Activated T-cell treated with anti-CD3 and anti-CD28 coated beads, Interleukin-2, amount 50 U/mL, for 1 hour (primary cell): ENCODE measurements around the gene PRR33.
A peak's percentile ranks its signal among the peaks of the same experiment; 100 is the strongest.

Experiments used
- DNase-seq: peaks from one replicate; pipeline ENCODE4 v3.0.0-alpha.2; 2020

Gene PRR33

GRCh38 chr11:1861435-1862411, 30.0 kb downstream of the PRR33 start:
- no peak for DNase-seq

- DNase-seq: no peak
These were observed 31.6 kb downstream of the PRR33 start for GRCh38 chr11:1860108-1860507.

DNA sequence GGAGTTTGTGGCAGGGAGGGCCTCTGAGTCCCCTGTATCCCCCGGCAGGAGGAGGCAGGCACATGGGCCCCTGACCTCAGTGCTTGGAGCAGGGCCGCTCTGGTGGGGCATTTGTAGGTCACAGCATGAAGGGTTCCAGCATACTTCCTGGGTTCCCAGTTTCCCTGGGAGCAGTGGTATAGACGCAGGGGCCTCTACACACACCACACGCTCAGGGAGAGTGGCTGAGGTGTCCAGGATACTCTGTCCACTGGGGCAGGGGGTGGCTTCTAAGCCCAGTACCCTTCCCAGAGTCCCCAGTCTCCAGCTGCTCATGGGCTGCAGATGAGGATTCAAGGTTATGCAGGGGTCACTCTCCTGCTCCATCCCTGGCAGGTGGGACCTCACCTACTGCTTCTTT, 32.7 kb downstream of the PRR33 start:
- DNase-seq: no peak

DNA sequence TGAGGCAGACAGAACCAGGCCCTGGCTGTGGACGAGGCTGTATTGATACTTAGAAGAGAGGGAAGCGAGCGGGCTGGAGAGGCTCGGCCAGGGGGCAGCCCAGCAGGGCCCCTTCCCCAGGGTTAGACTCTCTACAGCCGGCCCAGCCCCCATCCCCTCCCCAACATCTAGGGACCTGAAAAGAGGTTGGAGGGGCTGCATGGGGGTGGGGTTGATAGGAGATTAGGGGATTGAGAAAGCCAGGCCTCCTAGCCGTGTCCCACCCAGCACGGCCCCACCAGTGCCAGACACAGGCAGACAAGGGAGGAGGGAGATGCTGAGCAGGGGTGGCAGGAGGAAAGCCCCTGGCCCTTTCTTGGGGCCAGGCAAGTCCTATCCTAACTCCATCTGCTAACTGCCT, 33.1 kb downstream of the PRR33 start:
- no peak for DNase-seq

- no peak for DNase-seq
These were observed 33.5 kb downstream of the PRR33 start for GRCh38 chr11:1858154-1858553.

DNA sequence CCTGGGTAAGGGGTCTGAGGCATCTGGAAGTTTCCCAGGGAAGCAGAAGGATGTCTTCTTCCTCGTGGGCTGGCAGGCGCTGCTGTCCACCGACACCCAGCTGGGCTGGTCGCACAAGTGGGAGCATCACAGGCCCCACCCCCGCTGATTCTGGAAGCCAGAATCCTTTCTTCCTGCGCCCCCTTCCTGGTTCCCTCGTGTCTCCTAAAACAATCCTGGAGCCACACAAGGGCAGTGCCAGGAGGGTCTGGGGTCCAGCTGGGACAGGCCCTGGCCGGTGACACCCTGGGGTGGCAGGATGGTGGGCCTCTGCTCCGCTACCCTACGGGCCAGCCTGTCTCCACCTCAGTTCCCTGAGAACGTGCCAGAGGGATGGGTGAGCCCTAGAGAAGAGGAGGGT, 34.6 kb downstream of the PRR33 start:
- no peak for DNase-seq

- no peak for DNase-seq
These were observed 35.2 kb downstream of the PRR33 start for GRCh38 chr11:1856306-1857005.

- DNase-seq: no peak
These were observed 35.8 kb downstream of the PRR33 start for GRCh38 chr11:1855886-1856265.

DNA sequence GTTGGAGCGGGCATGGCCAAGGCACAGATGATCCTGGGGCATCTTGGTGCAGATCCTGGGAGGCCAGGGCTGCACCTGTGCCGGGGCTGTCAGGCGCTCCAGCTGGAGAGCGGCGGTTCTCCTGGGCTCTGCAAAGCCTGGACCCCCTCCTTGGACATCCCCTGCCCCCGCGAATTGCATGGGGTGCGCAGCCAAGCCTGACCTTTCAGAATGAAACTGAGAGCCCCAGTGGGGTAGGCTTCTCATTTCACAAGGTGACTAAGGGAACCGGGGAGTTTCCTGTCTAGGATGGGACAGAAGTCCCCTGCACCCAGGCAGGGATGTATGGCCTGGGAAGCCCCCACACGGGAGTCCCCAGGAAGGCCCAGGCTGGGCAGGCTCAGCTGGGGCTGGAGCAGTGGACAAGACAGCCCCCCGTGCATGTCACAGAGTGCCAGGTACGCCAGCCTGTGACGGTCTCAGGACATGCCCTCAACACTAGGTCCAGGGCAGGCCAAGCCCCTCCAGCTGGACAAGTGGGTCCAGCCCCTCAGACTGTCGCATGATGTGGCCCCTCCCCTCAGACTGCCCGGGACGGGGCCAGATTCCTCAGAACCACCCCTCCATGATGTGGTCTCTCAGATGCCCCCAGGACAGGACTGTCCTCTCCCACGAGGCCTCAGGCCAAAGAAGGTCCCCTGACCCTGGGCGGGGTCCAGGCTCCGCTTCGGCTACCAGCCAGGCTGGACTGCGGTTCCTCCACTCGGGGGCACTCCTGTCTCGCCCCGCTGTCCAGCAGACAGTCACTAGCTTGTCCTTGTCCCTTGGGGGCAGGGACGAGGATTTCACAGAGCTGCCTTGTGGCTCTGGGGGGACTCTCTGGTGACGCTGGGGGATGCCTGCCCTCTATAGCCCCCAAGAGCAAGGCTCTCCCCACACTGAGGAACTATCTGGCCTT, 36.5 kb downstream of the PRR33 start:
- DNase-seq: no peak

DNA sequence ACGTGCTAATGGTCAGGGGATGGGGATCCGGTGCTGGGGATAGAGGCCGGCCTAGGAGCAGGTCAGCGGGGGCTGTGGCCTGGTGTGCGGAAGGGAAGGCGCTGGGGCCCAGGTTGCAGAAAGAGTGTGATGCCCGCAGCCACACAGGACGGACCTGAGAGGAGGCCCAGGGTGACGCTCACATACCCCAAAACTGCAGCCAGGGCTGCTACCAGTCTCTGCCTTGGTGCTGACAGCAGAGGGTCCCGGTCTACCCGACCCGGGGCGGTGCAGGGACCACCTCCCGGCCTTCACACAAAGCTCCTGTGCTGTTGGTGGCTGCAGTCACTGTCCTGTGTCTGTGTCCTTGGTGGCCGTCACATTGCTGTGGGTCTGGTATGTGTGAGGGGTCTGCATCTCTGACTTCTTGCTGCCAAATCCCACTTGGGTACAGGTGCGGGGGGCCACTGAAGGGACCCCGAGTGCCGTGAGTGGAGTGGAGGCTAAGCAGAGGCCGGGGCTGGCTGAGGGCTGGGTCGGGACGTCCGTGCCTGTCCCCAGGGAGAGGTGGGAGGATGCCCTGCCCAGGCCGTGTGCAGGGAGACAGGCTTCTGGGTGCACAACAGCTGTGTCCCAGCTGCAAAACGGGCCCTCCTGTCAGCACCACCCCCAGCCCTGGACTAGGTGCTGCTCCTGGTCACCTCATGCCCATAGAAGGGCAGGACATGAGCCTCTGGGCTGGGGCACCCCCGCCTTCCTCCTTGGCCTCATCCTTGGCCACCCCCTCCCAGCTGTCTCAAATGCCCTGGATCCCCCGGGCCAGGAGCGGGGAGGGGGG, 37.4 kb downstream of the PRR33 start:
- DNase-seq: no peak

DNA sequence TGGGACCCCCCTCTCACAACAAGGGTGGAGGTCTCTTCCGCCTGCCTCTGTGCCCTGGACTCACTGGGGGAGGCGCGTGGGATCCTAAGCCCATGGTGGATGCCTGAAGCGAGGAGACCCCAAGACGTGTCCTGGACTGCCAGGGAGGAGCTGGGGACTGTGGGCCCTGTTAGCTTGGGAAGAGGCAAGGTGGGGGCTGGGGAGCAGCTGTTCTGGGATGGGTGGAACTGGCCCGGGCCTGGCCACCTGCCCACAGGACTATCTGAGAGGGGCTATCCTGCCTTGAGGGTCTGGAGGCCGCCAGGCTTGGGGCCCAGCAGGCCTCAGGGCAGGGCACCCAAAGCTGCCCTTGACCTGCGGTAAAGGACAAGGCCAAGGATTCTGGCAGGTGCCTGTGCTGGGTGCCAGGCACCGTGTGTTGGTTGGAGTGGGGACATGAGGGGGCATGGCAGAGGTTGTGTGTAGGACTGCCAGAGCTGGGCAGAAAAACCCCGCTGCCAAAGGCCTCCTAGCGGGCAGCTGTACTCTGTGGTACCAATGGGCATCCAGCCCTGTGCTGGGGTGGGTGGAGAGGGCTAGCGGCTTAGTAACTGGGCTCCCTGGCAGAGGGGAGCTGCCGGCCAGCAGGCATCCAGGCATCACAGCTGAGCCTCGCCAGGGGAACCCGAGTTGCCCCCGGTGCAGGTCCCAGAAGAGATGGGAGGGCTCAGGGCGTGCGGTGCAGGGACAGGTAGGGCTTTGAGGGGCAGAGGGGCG, 38.1 kb downstream of the PRR33 start:
- peak; percentile 43 for DNase-seq

DNA sequence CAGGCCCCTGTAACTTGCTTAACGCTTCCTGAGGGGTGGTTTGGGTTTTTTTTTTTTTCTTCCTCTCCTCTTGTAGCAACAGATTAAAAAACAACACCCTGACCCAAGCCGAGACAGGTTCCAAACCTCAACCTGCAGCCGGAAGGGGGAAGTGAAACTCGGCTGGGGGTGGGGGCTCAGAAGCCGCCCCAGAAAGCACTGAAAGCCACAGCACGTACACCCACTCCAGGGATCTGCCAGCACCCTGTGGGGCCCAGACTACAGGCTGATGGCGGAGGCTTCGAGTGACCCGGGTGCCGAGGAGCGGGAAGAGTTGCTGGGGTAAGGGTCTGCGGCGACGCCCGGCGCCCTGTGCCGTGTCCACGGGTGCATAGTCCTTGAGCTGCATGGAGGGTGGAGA, 38.8 kb downstream of the PRR33 start, which contains the start of gene LSP1:
LSP1 (plus strand) TSS at position 208 of the 400 bp plus-strand sequence; CDS start at position 269, 61 bp downstream.
- DNase-seq: peak; percentile 75

DNA sequence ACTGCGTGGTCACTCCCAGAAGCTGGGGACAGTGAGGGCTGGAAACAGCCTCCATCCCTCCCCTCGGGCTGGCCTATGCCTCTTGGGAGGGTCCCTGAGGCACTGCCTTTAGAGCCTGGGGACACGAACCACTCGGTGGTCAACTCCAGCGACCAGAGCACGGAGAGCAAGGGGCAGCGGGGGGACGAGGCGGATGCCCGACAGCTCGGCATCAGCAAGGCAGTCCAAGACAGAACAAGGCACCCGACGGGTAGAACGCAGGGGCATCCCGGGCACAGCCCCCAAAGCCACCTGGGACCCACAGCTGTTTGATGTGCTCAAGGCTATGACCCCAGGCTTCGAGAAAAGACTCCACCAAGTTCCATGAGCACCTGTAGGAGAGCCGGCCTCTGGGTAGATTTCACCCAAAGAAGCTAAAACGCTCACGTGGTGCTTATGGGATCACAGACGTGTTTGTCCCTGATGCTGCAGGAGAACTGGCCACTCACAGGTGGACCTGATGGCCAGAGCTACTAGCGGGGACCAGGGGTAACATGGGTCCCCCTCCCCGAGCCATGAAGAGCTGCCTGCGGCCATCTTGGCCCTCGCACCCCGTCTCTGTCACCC, 39.3 kb downstream of the PRR33 start:
- DNase-seq: no peak

DNA sequence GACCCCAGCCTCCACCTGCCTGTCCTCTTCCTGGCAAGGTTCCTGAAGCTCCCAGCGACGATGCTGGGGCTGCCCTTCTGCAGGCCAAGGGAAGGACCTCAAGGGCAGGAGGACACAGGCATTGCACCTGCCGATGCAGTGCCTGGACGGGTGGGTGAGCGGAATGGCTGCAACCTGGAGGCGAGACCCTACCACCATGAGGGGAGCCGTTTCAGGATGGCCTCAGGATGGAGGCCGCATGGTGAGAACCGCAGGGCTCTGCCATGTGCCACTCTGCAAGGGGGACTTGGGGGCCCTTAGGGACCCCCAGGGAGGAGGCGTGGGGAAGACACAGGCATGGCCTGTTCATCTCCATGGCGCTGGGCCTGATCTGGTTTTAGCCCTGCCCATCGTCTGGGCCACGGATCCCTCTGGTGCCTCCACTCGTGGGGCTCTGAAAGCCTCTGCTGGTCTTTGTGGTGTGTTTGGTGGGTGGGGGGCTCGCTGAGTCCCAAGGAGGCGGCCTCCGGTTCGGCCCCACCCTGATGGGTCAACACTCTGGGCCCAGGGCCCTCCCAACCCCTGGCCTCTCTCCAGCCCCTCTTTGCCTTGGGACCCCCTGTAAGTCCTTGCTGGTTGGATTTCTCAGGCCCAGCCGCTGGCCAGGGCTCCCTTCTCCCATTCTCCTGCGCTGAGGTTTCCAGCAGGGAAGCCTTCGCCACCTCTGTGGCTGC, 40.1 kb downstream of the PRR33 start:
- no peak for DNase-seq

GRCh38 chr11:1848640-1849430, 42.9 kb downstream of the PRR33 start:
- DNase-seq: no peak

GRCh38 chr11:1847926-1848639, 43.6 kb downstream of the PRR33 start:
- DNase-seq: no peak

GRCh38 chr11:1847006-1847735, 44.5 kb downstream of the PRR33 start:
- DNase-seq: no peak

- DNase-seq: no peak
These were observed 45.2 kb downstream of the PRR33 start for GRCh38 chr11:1846453-1846932.
